Measurements from ENCODE around the gene TIGIT.
"Not testable (repeated sequence)": the region's sequence is repeated elsewhere in the genome, so short reads cannot be mapped to it uniquely, and the experiment has no call there.

Gene TIGIT

DNA sequence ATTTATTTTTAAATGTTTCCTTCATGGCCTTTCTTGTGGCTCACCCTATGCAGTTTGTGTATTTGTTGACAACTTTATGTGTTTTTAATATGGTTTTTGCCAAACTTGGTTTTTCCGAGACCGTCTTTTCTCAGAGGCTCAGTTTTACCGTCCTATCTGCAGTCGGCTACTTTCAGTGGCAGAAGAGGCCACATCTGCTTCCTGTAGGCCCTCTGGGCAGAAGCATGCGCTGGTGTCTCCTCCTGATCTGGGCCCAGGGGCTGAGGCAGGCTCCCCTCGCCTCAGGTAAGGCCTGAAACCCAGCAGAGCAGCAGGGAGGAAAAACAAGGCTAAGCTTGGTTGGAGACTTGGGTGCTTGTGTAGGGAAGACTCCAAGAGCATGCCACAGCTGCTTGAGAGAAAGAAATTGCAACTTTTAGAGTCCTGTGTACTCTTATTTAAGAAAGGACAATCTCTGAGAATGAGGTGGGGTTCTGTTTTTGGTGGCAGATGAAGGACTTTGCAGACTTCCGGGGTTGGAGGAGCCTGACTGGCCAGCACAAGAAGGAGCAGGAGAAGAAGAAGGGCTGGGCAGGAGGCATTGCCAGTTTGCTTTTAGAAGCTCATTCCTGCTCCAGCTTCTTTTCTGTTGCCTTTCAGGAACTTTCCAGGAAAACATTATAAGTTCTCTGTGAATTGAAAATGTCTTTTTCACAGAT, at the start of gene TIGIT:
Gene TIGIT (plus strand): TSS at position 191 of the 698 bp plus-strand sequence. CDS start 34 bp downstream, at position 225.
- no peak for DNase-seq

DNA sequence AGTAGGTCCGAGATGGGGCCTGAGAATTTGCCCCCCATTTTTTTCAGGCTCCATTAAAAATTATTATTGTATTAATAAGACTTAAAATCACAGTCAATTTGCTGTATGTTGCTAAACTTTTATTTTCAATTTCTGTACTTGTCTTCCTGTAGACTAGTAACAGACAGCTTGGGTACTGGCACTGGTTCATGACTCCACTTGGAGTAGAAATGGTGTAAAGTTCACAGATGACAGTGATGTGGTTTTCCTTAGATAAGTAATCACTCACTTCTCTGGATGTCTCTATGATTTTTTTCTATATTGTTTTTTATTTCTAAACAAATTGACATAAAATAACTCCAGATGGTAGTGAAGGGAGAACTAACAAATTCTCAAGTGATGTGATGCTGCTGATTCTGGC, 40.9 kb upstream of the TIGIT start:
- no peak for DNase-seq

DNA sequence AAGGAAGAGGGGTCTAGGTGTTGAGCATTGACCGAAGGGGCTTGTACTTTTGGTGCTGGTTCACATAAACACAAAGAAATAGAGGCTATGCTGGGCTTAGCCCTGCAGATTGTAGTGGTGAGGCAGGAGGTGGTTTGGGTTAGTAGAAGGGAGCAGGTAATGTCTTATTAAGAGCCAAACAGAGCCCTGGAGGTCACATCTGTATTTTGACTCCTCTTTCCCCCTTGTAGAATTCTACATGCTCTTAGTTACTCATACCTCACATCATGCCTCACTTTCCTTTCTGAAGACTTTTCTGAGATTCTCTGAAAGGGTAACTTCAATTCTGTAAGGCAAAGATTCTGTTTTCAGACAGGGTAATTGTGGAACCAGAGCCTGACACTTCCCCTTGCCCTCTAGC, 40.3 kb upstream of the TIGIT start:
- DNase-seq, result no peak

DNA sequence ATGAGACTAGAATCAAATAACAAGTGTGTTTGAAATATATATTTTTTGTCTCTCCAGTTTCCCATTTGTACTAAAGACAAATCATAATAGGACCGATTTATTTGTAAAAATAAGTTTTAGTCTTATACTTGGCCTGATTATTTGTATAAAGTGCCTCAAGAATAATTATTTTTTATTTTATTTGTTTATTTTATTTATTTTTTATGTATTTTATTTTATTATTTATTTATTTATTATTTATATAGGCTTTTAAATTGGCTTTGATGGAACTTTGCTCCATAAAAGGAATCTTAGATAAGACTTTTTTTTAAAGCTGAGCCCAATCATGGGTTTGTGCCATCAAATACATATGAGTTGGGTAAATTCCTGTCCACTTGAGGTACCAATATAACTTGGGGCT, 34.3 kb upstream of the TIGIT start:
- DNase-seq, result no peak

DNA sequence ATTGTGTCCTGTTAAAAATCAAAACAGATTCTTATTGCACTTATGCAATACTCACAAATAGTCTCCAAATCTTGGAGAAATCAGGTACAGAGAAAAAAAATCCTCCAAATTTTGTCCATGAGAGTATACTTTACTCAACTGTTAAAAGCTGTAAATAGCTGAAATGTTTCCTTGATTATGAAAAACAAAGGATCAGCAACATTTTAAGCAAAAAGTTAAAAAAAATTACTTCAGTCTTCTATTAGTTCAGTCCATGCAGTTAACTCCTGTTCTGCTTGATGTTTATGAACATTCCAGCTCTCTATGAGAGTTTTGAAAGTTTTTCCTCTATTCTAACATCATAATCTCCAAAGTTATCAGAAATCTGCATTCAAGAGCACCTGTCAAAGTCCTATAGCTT, 33.7 kb upstream of the TIGIT start:
- no peak for DNase-seq

DNA sequence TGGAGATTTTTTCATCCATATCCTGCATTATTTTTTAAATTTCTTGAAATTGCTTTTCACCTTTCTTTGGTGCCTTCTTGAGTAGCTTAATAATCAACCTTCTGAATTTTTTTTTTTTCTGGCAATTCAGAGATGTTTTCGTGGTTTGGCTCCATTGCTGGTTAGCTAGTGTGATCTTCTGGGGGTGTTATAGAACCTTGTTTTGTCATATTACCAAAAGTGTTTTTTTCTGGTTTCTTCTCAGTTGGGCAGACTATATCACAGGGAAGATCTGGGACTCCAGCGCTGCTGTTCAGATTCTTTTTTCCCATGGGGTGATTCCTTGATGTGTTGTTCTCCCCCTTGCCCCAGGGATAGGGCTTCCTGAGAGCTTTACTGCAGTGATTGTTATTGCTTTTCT, 23.8 kb upstream of the TIGIT start:
- DNase-seq, result no peak

DNA sequence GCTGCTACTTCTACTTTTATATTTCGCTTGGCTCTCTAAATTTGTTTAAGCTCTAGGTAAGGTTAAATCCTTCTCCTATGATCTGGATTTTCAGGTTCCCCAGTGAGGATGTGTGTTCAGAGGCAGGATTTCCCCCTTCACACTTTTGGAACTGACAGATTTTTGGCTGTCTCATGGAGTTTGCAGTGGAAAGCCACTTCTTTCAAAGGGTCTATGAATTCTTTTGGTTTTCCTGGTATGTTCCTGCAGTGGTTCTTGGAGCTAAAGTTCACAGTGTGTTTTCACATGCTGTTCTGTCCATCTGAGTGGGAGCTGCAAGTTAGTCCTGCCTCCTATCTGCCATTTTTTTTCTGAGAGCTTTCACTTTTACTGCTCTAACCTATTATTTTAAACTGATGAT, 21.6 kb upstream of the TIGIT start:
- DNase-seq, result no peak

DNA sequence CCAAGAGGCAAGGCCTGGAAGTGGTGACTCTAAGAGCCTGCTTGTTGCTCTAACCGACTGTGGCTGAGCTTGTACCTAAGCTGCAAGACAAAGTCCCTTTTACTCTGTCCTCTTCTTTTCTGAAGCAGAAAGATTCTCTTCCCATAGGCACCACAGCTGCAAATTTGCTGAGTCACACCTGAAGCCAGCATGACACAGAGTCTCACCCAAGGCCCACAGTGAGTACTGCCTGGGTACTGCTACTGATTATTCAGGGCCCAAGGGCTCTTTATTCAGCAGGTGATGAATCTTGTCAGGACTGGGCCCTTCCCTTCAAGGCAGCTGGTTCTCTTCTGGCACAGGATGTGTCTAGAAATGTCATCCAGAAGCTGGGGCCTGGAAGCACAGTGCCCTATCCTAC, 18.9 kb upstream of the TIGIT start:
- peak; percentile 25 for DNase-seq

DNA sequence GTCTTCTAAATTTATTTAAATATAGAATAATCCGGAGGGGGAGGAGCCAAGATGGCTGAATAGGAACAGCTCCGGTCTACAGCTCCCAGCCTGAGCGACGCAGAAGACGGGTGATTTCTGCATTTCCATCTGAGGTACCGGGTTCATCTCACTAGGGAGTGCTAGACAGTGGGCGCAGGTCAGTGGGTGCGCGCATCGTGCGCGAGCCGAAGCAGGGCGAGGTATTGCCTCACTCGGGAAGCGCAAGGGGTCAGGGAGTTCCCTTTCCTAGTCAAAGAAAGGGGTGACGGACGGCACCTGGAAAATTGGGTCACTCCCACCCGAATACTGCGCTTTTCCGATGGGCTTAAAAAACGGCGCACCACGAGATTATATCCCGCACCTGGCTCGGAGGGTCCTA, 17.0 kb upstream of the TIGIT start:
- DNase-seq, result not testable (repeated sequence)

DNA sequence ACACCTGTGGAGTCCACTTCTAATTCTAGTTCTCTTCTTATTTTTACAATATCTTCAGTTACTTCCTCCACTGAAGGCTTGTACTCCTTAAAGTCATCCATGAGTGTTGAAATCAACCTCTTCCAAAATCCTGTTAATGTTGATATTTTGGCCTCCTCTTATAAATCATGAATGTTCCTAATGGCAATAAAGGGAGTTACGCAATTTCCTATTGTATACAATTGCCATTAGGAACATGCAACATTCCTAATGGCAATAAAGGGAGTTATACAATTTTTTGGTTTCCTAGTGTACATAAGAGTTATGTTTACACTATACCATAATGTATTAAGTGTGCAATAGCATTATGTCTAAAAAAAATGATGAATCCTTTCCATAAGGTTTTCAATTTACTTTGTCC, 9.2 kb upstream of the TIGIT start:
- no peak for DNase-seq

DNA sequence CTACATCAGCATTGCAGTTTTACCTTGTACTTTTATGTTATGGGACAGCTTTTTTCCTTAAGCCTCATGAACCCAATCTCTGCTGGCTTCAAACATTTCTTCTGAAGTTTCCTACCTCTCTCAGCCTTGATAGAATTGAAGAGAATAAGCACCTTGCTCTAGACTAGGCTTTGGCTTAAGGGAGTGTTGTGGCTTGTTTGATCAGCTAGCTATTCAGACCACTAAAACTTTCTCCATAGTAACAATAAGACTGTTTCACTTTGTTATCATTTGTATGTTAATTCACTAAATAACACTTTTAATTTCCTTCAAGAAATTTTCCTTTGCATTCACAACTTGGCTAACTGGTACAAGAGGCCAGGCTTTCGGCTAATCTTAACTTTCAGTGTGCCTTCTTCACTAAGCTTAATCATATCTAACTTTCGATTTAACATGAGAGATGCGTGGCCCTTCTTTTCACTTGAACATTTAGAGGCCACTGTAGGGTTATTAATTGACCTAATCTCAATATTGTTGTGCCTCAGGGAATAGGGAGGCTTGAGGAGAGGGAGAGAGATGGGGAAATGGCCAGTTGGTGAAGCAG, 8.1 kb upstream of the TIGIT start:
- DNase-seq, result no peak

DNA sequence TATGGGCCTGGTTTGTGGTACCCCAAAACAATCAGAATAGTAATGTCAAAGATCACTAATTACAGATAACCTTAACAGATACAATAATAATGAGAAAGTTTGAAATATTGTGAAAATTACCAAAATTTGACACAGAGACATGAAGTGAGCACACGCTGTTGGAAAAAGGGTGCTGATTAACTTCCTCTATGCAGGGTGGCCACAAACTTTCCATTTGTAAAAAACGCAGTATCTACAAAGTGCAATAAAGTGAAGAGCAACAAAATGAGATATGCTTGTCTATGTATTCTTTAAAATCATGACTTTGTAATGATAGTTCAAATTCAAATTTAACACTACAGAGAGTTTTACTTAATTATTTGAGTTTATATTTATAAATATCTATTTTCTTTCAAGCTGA, 7.6 kb upstream of the TIGIT start:
- DNase-seq, result no peak

DNA sequence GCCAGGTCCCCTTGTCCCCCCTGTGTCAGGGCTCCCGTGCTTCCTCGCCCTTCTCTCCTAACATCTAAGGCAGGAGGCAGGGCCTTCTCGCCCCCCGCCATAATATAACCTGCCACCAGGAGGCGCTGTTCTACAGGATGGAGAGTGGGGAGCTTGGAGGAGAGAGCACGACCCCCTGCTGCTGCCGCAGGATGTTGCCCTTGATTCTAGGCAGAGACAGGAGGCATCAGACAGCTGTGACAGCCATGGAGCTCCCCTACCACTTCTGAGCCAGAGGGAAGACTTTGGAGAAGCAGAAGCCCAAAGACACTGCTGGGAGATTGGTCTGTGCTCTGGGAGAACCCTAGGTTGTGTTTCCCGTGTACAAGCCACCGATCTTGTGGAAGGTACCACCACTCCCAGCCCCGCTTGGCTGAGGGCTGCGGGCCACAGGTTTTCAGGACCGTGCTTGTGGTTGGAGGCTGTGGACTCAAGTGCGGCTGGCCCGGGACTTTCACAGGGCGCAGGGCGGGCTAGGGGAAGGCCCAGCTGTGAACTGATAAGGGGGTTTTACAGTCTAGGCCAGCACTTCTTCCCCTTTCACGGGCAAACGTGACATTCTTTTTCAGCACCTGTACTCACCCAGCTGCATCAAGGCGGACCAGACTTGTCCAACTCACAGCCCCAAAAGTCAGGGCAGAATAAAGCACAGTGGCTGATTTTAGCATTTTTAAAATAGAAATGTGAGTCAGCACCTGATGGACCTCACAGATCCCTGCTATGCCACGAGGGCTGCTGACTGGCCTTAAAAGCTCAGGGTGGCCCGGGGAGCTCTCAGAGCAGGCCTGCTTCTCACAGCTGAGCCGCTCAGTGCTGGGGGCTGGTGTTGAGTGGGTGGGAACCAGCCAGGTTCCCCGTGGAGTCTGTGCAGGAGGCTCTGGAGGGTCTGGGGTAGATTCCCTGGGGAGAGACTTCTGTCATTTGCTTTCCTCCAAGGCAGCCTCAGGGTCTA, 2.6 kb upstream of the TIGIT start:
- peak; percentile 61 for DNase-seq

DNA sequence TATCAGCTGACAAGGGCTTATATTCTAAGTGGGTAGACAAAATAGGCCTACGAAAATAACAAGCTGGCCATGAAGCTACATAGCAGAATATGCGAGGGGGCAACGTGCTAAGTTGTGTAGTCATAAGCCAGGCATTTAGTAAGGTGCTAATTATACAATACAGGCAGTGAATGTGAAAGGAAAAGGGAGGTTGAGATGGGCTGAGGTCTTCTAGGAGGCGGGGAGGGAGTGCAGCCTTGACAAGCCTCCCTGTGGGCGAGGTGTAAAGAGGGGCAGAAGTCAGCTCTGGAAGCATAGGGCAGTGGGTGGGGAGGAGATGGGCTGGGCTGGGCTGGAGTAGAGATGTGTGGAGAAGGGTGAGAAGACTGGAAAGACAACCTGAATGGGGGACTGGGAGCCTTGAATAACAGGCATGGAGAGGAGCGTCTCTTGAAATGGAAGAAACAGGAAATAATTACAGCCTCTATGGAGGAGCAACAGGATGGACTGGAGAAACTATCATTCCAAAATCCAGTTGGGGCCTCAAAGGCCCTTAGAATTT, 1.2 kb downstream of the TIGIT start:
- DNase-seq, result no peak

DNA sequence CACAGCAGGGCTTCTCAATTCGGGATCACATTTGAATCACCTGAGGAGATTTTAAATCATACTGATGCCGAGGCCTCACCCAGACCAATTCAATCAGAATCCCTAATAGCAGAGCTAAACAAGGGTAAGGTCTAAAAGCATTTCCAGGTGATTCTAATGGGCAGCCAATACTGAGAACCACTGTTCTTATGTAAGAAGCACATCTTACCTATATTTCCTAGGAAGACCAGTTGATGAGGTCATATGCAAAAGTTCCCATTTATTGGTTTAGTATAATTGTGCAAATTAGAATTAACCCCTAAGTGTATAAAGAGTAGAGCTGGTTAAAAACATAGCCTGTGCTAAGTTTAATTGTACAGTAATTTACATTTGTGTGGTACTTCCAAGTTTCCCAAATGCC, 2.1 kb downstream of the TIGIT start:
- DNase-seq, result no peak

DNA sequence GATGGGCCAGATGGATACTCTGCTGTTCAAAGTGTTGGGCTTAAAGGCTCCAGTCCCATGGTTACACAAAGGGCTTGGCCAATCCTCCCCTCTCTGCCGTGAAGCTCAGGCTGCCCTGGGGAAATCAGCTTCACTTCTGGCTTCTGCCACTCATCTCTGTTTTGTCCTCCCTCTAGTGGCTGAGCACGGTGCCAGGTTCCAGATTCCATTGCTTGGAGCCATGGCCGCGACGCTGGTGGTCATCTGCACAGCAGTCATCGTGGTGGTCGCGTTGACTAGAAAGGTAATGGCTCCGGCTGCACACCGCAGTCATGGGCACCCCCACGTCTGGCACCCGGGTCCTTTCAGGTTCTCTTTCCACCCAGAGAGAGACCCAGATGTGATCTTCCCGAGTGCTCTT, 5.6 kb downstream of the TIGIT start:
- peak; percentile 28 for DNase-seq

DNA sequence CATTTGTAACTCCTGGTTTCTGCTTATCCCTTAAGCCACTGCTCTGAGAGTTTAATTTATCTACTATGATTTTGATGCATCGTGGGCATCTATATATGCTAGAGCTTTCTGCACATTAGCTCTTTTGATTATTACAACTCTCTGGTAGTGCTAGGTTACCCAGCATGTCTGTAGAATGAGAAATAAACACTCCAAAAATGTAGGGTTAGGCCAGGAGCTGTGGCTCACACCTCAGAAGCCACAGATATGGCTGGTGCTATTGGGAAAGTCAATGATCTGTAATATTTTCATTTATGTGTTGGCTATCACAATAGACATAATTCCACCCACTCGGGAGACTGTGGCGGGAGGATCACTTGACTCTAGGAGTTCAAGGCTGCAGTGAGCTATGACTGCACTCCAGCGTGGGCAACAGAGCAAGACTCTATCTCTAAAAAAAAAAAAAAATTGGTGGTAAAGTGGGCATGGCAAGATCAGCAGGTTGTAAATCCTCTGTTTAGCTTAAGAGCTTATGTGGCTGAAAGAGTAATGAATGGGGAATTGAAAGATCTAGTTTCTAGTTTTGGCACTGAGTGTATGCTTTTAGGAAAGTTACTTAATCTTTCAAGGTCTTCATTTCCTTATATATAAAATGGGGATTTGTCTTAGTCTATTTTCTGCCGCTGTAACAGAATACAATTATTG, 6.3 kb downstream of the TIGIT start:
- no peak for DNase-seq

DNA sequence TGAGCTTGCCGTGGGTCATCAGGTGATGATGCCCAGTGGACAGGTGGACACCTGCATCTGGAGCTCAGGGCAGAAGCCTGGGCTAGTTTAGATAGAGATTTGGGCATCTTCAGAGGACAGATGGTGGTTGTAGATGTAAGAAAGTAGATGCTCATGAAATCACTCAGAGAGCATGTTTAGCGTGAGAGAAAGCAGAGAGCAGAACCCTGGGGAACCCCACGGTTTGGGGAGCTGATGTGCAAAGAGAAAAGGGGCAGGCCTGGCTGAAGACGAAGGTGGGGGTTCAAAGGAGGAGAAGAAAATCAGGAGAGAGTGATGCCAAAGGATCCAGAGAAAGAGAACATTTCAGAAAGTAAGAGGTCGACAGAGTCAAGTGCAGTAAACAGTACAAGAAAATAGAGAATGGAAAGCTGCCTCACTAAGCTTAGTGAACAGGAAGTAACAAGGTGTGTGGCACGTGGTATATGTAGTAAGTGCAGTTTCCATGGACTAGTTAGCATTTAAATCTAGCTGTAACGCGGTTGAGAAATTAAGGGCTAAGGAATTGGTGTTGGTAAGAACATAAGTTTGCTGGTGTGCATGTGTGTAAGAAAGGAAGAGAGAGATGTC, 13.5 kb downstream of the TIGIT start:
- no peak for DNase-seq

DNA sequence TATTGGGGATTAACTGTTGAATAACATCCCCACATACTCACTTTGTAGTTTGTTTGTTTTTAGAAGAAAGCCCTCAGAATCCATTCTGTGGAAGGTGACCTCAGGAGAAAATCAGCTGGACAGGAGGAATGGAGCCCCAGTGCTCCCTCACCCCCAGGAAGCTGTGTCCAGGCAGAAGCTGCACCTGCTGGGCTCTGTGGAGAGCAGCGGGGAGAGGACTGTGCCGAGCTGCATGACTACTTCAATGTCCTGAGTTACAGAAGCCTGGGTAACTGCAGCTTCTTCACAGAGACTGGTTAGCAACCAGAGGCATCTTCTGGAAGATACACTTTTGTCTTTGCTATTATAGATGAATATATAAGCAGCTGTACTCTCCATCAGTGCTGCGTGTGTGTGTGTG, 14.0 kb downstream of the TIGIT start:
- DNase-seq, result no peak

DNA sequence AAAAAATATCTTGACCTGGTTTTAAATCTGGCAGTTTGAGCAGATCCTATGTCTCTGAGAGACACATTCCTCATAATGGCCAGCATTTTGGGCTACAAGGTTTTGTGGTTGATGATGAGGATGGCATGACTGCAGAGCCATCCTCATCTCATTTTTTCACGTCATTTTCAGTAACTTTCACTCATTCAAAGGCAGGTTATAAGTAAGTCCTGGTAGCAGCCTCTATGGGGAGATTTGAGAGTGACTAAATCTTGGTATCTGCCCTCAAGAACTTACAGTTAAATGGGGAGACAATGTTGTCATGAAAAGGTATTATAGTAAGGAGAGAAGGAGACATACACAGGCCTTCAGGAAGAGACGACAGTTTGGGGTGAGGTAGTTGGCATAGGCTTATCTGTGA, 14.5 kb downstream of the TIGIT start:
- DNase-seq, result no peak

DNA sequence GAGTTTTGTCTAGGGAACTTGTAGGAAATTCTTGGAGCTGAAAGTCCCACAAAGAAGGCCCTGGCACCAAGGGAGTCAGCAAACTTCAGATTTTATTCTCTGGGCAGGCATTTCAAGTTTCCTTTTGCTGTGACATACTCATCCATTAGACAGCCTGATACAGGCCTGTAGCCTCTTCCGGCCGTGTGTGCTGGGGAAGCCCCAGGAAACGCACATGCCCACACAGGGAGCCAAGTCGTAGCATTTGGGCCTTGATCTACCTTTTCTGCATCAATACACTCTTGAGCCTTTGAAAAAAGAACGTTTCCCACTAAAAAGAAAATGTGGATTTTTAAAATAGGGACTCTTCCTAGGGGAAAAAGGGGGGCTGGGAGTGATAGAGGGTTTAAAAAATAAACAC, 15.0 kb downstream of the TIGIT start:
- DNase-seq, result no peak

DNA sequence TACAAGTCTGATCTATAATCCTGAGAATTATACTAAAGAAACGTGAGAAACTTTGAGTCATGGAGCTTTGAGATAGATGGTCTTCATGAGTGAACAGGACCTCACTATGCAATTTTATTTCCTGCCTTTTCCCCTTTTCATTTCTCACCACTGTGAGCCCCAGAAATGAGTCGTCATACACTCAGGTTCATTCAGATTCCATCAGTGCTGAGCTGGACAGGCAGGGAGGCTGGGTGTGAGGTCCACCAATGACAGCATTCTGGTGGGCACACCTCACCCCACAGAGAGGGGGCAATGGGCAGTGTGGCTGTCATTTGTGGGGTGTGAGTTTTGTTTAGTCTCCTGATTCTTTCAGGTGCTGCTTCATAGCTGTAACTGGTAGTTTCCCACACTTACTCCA, 16.9 kb downstream of the TIGIT start:
- DNase-seq, result peak; percentile 3

DNA sequence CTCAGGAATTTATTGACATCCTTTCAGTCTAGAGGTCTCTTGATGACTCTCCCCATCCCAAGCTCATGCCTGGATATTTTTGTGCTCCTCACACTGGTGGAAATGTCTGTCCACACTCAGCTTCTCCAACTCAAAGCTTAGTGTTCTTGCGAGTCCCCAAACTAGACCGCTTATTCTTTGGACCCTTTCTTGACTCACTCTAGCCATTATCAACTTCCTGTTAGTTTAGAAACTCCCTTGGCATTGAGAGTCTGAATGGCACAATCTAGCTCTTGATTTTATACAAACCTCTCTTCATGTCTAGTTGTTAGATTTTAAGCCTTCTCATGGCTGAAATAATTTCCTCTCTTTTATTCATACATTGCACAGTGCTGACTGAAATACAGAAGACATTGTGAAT, 19.6 kb downstream of the TIGIT start:
- no peak for DNase-seq

Data from EL (cell line).